Measurements from ENCODE around the gene TSR2. TPM values are rescaled to one million over a fixed set of nuclear protein-coding genes. Genes with fewer than 3 reads are reported as not detected.
A peak's percentile ranks its signal among the peaks of the same experiment; 100 is the strongest.
"Not testable (repeated sequence)": the region's sequence is repeated elsewhere in the genome, so short reads cannot be mapped to it uniquely, and the experiment has no call there.

The TSR2 gene
- polyA plus RNA-seq, 10 donors: 34.5 to 49.9 (median 43.6) TPM

GRCh38 chrX:54452920-54453319 lies 12.7 kb downstream of the TSR2 start:
- DNase-seq: peak in 2 of 3 donors; percentile 1 to 12

GRCh38 chrX:54470054-54470760 lies 30.0 kb downstream of the TSR2 start:
- DNase-seq: no peak

- DNase-seq: no peak
Observed at GRCh38 chrX:54473993-54474859, 34.0 kb downstream of the TSR2 start.

GRCh38 chrX:54479136-54480111 lies 39.2 kb downstream of the TSR2 start:
- peak in 1 of 3 donors; percentile 23 for DNase-seq

- peak in 1 of 3 donors; percentile 64 for DNase-seq
Observed at GRCh38 chrX:54482839-54483593, 42.8 kb downstream of the TSR2 start.

- peak in 1 of 3 donors; percentile 27 for DNase-seq
Observed at GRCh38 chrX:54483946-54484345, 43.7 kb downstream of the TSR2 start.

GRCh38 chrX:54484666-54485065 lies 44.5 kb downstream of the TSR2 start:
- DNase-seq: peak in 1 of 3 donors; percentile 31

- DNase-seq: not testable (repeated sequence)
Observed at GRCh38 chrX:54489819-54490218, 49.6 kb downstream of the TSR2 start.

DNA sequence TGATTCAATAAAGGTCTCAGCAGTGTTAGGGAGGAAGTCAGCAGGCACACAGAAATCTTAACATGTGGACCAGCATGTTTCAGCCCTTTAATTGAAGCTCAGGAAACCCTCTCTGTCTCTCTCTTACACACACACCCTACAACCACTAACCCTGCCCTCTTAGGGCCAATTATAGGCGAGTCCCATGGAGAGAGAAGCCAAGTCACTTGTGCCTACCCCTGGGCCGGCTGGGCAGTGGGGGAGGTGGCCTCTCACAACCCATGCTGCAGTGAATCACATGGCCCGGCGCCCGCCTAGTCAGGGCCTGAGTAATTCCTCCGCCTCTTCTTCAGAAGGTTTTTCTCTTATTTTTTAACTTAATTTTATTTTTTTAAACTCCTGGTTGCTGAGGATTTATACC lies 52.1 kb downstream of the TSR2 start:
- DNase-seq: no peak

DNA sequence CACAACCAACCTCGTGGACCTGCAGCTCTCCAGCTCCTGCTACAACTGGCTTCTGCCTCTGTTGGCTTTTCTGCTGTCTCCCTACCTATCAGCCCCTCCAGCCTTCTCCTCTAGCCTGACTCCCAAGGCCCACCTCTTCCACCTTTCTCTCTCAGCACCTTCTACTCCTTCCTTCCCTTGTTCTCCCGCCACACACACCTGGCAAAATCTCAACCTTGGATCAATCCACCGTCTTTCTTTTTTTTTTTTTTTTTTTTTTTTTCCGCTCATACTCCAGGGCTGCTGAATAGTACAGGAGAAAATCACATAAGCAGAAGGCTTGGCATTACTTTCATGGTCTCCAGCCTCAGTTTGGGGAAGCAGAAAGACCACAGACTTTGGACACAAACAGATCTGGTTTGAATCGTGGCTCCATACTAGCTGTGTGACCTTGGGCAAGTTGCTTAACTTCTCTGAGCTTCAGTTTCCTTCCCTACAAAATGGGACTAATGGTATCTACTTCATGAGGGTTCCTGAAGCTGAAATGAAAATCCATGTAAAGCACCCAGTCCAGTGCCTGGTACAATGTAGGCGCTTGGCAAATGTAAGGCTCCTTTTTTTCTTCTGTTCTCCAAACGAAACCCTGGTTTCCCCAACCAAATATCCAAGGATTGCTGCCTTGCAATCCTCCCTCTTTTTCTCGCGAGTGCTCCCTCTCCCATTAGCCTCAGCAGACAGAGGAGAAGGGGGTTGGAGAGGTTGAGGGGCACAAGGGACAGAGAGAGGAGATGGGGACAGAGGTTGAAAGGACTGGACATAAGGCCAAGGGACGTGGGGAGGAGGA lies 54.2 kb downstream of the TSR2 start:
- DNase-seq: peak in 1 of 3 donors; percentile 21

Other genes starting within 250 kb of the TSR2 start
- gene WNK3, start 82.4 kb upstream of the TSR2 start, polyA plus RNA-seq (ENCODE audit: insufficient read length in 10 of 10): 1 to 10 TPM; 1.6 to 3.2 (median 2.3) TPM
- gene FGD1, start 55.8 kb downstream of the TSR2 start, polyA plus RNA-seq (ENCODE audit: insufficient read length in 10 of 10): 10 to 100 TPM; 13.4 to 20.4 (median 17.8) TPM
- 10 to 100 TPM; 15.5 to 21.0 (median 18.5) TPM for gene GNL3L, start 89.8 kb downstream of the TSR2 start, polyA plus RNA-seq (ENCODE audit: insufficient read length in 10 of 10)